Neural crest cell (in vitro differentiated cells): ENCODE measurements around the gene PTPRE. TPM values are rescaled to one million over a fixed set of nuclear protein-coding genes. Genes with fewer than 3 reads are reported as not detected.

Experiments
- DNase-seq: peaks from one replicate; pipeline ENCODE4 v3.0.0; 2021; ENCODE audit warnings: low read depth, mixed read lengths, low spot score
- H3K27ac Mint-ChIP-seq: one replicate; pipeline ENCODE4 v1.8.0; 2021; ENCODE audit warnings: mild to moderate bottlenecking, mixed read lengths; ENCODE audit not compliant: unreplicated experiment
- H3K27me3 Mint-ChIP-seq: 2 replicates; pipeline ENCODE4 v1.8.0; 2021; ENCODE audit warnings: low read depth, mild to moderate bottlenecking, mixed read lengths
- H3K36me3 Mint-ChIP-seq: 2 replicates; pipeline ENCODE4 v1.8.0; 2021; ENCODE audit warnings: low read depth, mild to moderate bottlenecking, mixed read lengths
- H3K4me1 Mint-ChIP-seq: 2 replicates; pipeline ENCODE4 v1.8.0; 2021; ENCODE audit warnings: mixed read lengths
- H3K4me3 Mint-ChIP-seq: one replicate; pipeline ENCODE4 v1.8.0; 2021; ENCODE audit warnings: mild to moderate bottlenecking, mixed read lengths
- H3K9me3 Mint-ChIP-seq: 2 replicates; pipeline ENCODE4 v1.8.0; 2021; ENCODE audit warnings: mixed read lengths
- CTCF ChIP-seq: fragments of 200-600 bp; sonication (generic); conservative IDR thresholded peaks from 2 replicates; pipeline ENCODE4 v1.5.0; 2021; ENCODE audit warnings: antibody characterized with exemption, mild to moderate bottlenecking
- total RNA-seq: library from RNA; stranded (reverse); gene quantifications from 2 replicates; pipeline ENCODE4 v1.2.1, GENCODE V29; 2021

The PTPRE gene
- total RNA-seq, 1 donor from 2014 or later, result 2.3 TPM

- Mint-ChIP-seq H3K4me3 (no peak overlapping the region), H3K27me3 (no peaks in the 10 kb centered on the region), H3K27ac (no peak overlapping the region), H3K9me3 (no peaks in the 10 kb centered on the region), H3K4me1 (no peaks in the 10 kb centered on the region), H3K36me3 (no peaks in the 10 kb centered on the region)
- TF ChIP-seq CTCF, result no peak
- DNase-seq, result no peak
These were observed 149.6 kb downstream of the PTPRE start for GRCh38 chr10:128056303-128057050.

GRCh38 chr10:128058106-128058749 is 151.3 kb downstream of the PTPRE start:
- H3K4me1 Mint-ChIP-seq, result peaks cover 15% of the 10 kb centered on the region
- no peaks in the 10 kb centered on the region for H3K27me3 Mint-ChIP-seq
- no peaks in the 10 kb centered on the region for H3K9me3 Mint-ChIP-seq
- no peak overlapping the region for H3K4me3 Mint-ChIP-seq
- DNase-seq, result no peak
- H3K27ac Mint-ChIP-seq, result no peak overlapping the region
- TF ChIP-seq CTCF, result no peak
- H3K36me3 Mint-ChIP-seq, result no peaks in the 10 kb centered on the region

- Mint-ChIP-seq H3K27ac (no peak overlapping the region), H3K36me3 (no peaks in the 10 kb centered on the region), H3K4me1 (peaks cover 20% of the 10 kb centered on the region), H3K27me3 (no peaks in the 10 kb centered on the region), H3K9me3 (no peaks in the 10 kb centered on the region), H3K4me3 (no peak overlapping the region)
- DNase-seq, result no peak
- TF ChIP-seq CTCF, result no peak
These were observed 151.8 kb downstream of the PTPRE start for GRCh38 chr10:128058750-128059134.

- H3K27me3 Mint-ChIP-seq, result no peaks in the 10 kb centered on the region
- no peak for DNase-seq
- no peaks in the 10 kb centered on the region for H3K9me3 Mint-ChIP-seq
- H3K36me3 Mint-ChIP-seq, result no peaks in the 10 kb centered on the region
- peaks cover 22% of the 10 kb centered on the region for H3K4me1 Mint-ChIP-seq
- no peak overlapping the region for H3K4me3 Mint-ChIP-seq
- H3K27ac Mint-ChIP-seq, result peak overlapping the region; percentile 3
- no peak for TF ChIP-seq CTCF
These were observed 152.5 kb downstream of the PTPRE start for GRCh38 chr10:128059266-128059981.

- H3K27ac Mint-ChIP-seq, result peak overlapping the region; percentile 3
- DNase-seq, result no peak
- H3K4me3 Mint-ChIP-seq, result no peak overlapping the region
- TF ChIP-seq CTCF, result no peak
- no peaks in the 10 kb centered on the region for H3K9me3 Mint-ChIP-seq
- H3K4me1 Mint-ChIP-seq, result peaks cover 26% of the 10 kb centered on the region
- H3K36me3 Mint-ChIP-seq, result no peaks in the 10 kb centered on the region
- H3K27me3 Mint-ChIP-seq, result no peaks in the 10 kb centered on the region
These were observed 153.0 kb downstream of the PTPRE start for GRCh38 chr10:128059982-128060293.
